H1 (cell line): ENCODE measurements around the gene C22orf39. TPM values are rescaled to one million over a fixed set of nuclear protein-coding genes. Genes with fewer than 3 reads are reported as not detected.

Experiments used
- CTCF ChIA-PET: fragments of 300-600 bp; sonication (Branson Sonifier 250); formaldehyde crosslinking; loops from one replicate; lab custom pipeline; 2021; ENCODE audit not compliant: partially characterized antibody; lab: Charles Lee
- POLR2A ChIA-PET: fragments of 300-600 bp; sonication (Branson Sonifier 250); formaldehyde crosslinking; loops from one replicate; lab custom pipeline; 2021; ENCODE audit warnings: inconsistent platforms; ENCODE audit not compliant: partially characterized antibody; lab: Charles Lee
- DNase-seq, 2 experiments: peaks; one replicate each; pipeline versions ENCODE4 v3.0.0 to v3.0.0-alpha.2; 2010 to 2022; ENCODE audit warnings: low spot score in 2 of 2, low read depth in 1 of 2, mixed read lengths in 1 of 2
- FAIRE-seq: peaks from 2 replicates; lab custom pipeline; 2011; peaks lifted over from hg19 to GRCh38; lab: Jason Lieb, UNC
- H2AFZ ChIP-seq: 2 replicates; pipeline ENCODE4 v1.8.1; 2012; ENCODE audit warnings: low read length, inconsistent platforms
- H2AK5ac ChIP-seq: 2 replicates; pipeline ENCODE4 v1.6.1; 2013; ENCODE audit warnings: low read depth, low read length
- H2BK120ac ChIP-seq: replicated peaks from 2 replicates; pipeline ENCODE3; 2013; ENCODE audit warnings: low read depth, low read length, inconsistent platforms
- H2BK12ac ChIP-seq: 2 replicates; pipeline ENCODE4 v1.6.1; 2013; ENCODE audit warnings: low read depth, low read length
- H2BK15ac ChIP-seq: 2 replicates; pipeline ENCODE4 v1.6.1; 2013; ENCODE audit warnings: low read length
- H2BK20ac ChIP-seq: 2 replicates; pipeline ENCODE4 v1.6.1; 2013; ENCODE audit warnings: low read length
- H2BK5ac ChIP-seq: 2 replicates; pipeline ENCODE4 v1.6.1; 2013; ENCODE audit warnings: low read depth, low read length
- H3K14ac ChIP-seq: 2 replicates; pipeline ENCODE4 v1.6.1; 2013; ENCODE audit warnings: inconsistent platforms; ENCODE audit not compliant: insufficient read length
- H3K18ac ChIP-seq: 2 replicates; pipeline ENCODE4 v1.6.1; 2013; ENCODE audit warnings: low read length; ENCODE audit errors: extremely low read depth
- H3K23ac ChIP-seq: 2 replicates; pipeline ENCODE4 v1.6.1; 2013; ENCODE audit warnings: inconsistent platforms; ENCODE audit not compliant: insufficient read length
- H3K23me2 ChIP-seq: 2 replicates; pipeline ENCODE4 v1.6.1; 2013; ENCODE audit warnings: low read depth, low read length
- H3K27ac ChIP-seq: 2 replicates; pipeline ENCODE4 v1.6.1; 2011; ENCODE audit warnings: low read depth, low read length, inconsistent platforms
- H3K27me3 ChIP-seq, 4 experiments: replicated peaks in 1 of 4; 1 replicate in 1 of 4; 2 replicates in 3 of 4; pipeline versions ENCODE4 v1.6.1 to v1.8.1; 2011 to 2013; ENCODE audit warnings: low read length in 3 of 4, mild to moderate bottlenecking in 3 of 4, inconsistent platforms in 2 of 4, mixed read lengths in 2 of 4, moderate library complexity in 1 of 4; ENCODE audit not compliant: control insufficient read depth in 3 of 4, insufficient read depth in 3 of 4; ENCODE audit errors: extremely low read depth in 1 of 4
- H3K36me3 ChIP-seq, 4 experiments: 2 replicates each; pipeline versions ENCODE4 v1.6.1 to v1.8.1; 2011 to 2013; ENCODE audit warnings: mild to moderate bottlenecking in 4 of 4, low read length in 3 of 4, moderate library complexity in 2 of 4, control low read depth in 1 of 4, inconsistent platforms in 1 of 4; ENCODE audit not compliant: insufficient read depth in 4 of 4, control insufficient read depth in 2 of 4
- H3K4ac ChIP-seq: replicated peaks from 2 replicates; pipeline ENCODE3; 2013; ENCODE audit warnings: low read length, low read depth, mixed read lengths, inconsistent platforms; ENCODE audit not compliant: insufficient read length
- H3K4me1 ChIP-seq, 4 experiments: replicated peaks in 1 of 4; 1 replicate in 1 of 4; 2 replicates in 3 of 4; pipeline versions ENCODE4 v1.6.1 to v1.8.1; 2011 to 2013; ENCODE audit warnings: low read length in 3 of 4, inconsistent platforms in 2 of 4, mixed read lengths in 1 of 4; ENCODE audit not compliant: insufficient read depth in 4 of 4, control insufficient read depth in 3 of 4
- H3K4me2 ChIP-seq, 2 experiments: 2 replicates each; pipeline versions ENCODE4 v1.6.1 to v1.8.1; 2011 to 2013; ENCODE audit warnings: low read depth in 2 of 2, low read length in 2 of 2, control low read depth in 1 of 2, inconsistent platforms in 1 of 2, mild to moderate bottlenecking in 1 of 2; ENCODE audit not compliant: insufficient read depth in 1 of 2
- H3K4me3 ChIP-seq, 4 experiments: fragments of 200-600, 300-600 bp in 1 of 4; sonication (generic), shearing (Covaris generic), sonication (Bioruptor Twin) in 1 of 4; 2 replicates each; pipeline versions ENCODE4 v1.5.1 to v1.8.1; 2011 to 2016; ENCODE audit warnings: low read length in 4 of 4, low read depth in 3 of 4, control low read depth in 2 of 4, inconsistent platforms in 2 of 4, mild to moderate bottlenecking in 2 of 4, mixed read lengths in 1 of 4, moderate library complexity in 1 of 4; ENCODE audit not compliant: insufficient read depth in 2 of 4; ENCODE audit errors: extremely low read depth in 1 of 4
- H3K56ac ChIP-seq: replicated peaks from 2 replicates; pipeline ENCODE3; 2013; ENCODE audit warnings: low read depth, mild to moderate bottlenecking, mixed read lengths, low read length, inconsistent platforms; ENCODE audit not compliant: insufficient read length
- H3K79me1 ChIP-seq: 2 replicates; pipeline ENCODE4 v1.6.1; 2013; ENCODE audit warnings: low read depth, low read length, control low read depth
- H3K79me2 ChIP-seq, 2 experiments: 2 replicates each; pipeline versions ENCODE4 v1.6.1 to v1.8.1; 2012 to 2013; ENCODE audit warnings: low read length in 2 of 2, mild to moderate bottlenecking in 2 of 2, inconsistent platforms in 1 of 2; ENCODE audit not compliant: insufficient read depth in 2 of 2, control insufficient read depth in 1 of 2
- H3K9ac ChIP-seq, 4 experiments: replicated peaks in 1 of 4; 1 replicate in 1 of 4; 2 replicates in 3 of 4; pipeline versions ENCODE4 v1.6.1 to v1.8.1; 2011 to 2013; ENCODE audit warnings: low read depth in 3 of 4, low read length in 3 of 4, control low read depth in 2 of 4, mild to moderate bottlenecking in 2 of 4, moderate library complexity in 2 of 4, inconsistent platforms in 1 of 4; ENCODE audit errors: extremely low read depth in 1 of 4
- H3K9me3 ChIP-seq, 2 experiments: 2 replicates each; pipeline versions ENCODE4 v1.6.1 to v1.8.1; 2012 to 2013; ENCODE audit warnings: mild to moderate bottlenecking in 2 of 2, moderate library complexity in 2 of 2, control low read depth in 1 of 2, inconsistent platforms in 1 of 2, low read depth in 1 of 2, low read length in 1 of 2, mixed read lengths in 1 of 2; ENCODE audit not compliant: insufficient read depth in 2 of 2
- H4K20me1 ChIP-seq, 2 experiments: replicated peaks in 1 of 2; 2 replicates each; pipeline versions ENCODE3 to v1.8.1; 2011 to 2013; ENCODE audit warnings: inconsistent platforms in 2 of 2, low read length in 2 of 2, mild to moderate bottlenecking in 1 of 2; ENCODE audit not compliant: insufficient read depth in 2 of 2, control insufficient read depth in 1 of 2
- H4K5ac ChIP-seq: 2 replicates; pipeline ENCODE4 v1.6.1; 2013; ENCODE audit warnings: low read length, low read depth, mixed read lengths, inconsistent platforms; ENCODE audit not compliant: insufficient read length
- H4K8ac ChIP-seq: 2 replicates; pipeline ENCODE4 v1.8.0; 2013; ENCODE audit warnings: mild to moderate bottlenecking, moderate library complexity, low read length, inconsistent platforms; ENCODE audit not compliant: insufficient read depth; ENCODE audit errors: extremely low read depth
- H4K91ac ChIP-seq: replicated peaks from 2 replicates; pipeline ENCODE3; 2013; ENCODE audit warnings: low read length, mixed read lengths, inconsistent platforms; ENCODE audit not compliant: insufficient read length
- CREB1 ChIP-seq: IDR thresholded peaks from 2 replicates; pipeline ENCODE4 v1.6.1; 2012; ENCODE audit warnings: inconsistent platforms
- GABPA ChIP-seq: IDR thresholded peaks from 2 replicates; pipeline ENCODE4 v1.6.1; 2011; ENCODE audit warnings: mild to moderate bottlenecking, low read length, moderate library complexity, borderline replicate concordance; ENCODE audit not compliant: insufficient read depth
- JUN ChIP-seq: IDR thresholded peaks from 2 replicates; pipeline ENCODE4 v1.6.1; 2011; ENCODE audit warnings: low read depth, mild to moderate bottlenecking, improper control_type of control experiment, low read length
- KDM5A ChIP-seq: fragments of 200-600 bp; IDR thresholded peaks from 2 replicates; pipeline ENCODE4 v1.7.1; 2012; ENCODE audit warnings: mild to moderate bottlenecking, low read length, inconsistent platforms, mixed read lengths
- RAD21 ChIP-seq, 2 experiments: IDR thresholded peaks in 1 of 2; conservative IDR thresholded peaks in 1 of 2; 2 replicates each; pipeline ENCODE4 v1.6.1; 2011; ENCODE audit warnings: low read depth in 2 of 2, low read length in 2 of 2, improper control_type of control experiment in 1 of 2, inconsistent platforms in 1 of 2, mild to moderate bottlenecking in 1 of 2, moderate library complexity in 1 of 2
- RNF2 ChIP-seq: fragments of 200-900, 300-1000 bp; sonication (generic); IDR thresholded peaks from 2 replicates; pipeline ENCODE4 v1.7.1; 2016; ENCODE audit warnings: borderline replicate concordance, low read depth, mild to moderate bottlenecking, antibody characterized with exemption, low read length; ENCODE audit not compliant: poor library complexity, severe bottlenecking; ENCODE audit errors: missing control alignments
- SIRT6 ChIP-seq: IDR thresholded peaks from one replicate; pipeline ENCODE4 v1.7.1; 2012; ENCODE audit warnings: low read length, inconsistent platforms
- SP2 ChIP-seq: IDR thresholded peaks from 2 replicates; pipeline ENCODE4 v1.6.1; 2012; ENCODE audit warnings: mild to moderate bottlenecking, low read length, inconsistent platforms
- SRF ChIP-seq: IDR thresholded peaks from 2 replicates; pipeline ENCODE4 v1.6.1; 2011; ENCODE audit warnings: mild to moderate bottlenecking, low read depth, low read length, moderate library complexity
- TAF1 ChIP-seq: IDR thresholded peaks from 2 replicates; pipeline ENCODE4 v1.6.1; 2011; ENCODE audit warnings: mild to moderate bottlenecking, low read depth, low read length
- TEAD4 ChIP-seq: IDR thresholded peaks from 2 replicates; pipeline ENCODE4 v1.6.1; 2012; ENCODE audit warnings: low read depth, low read length, inconsistent platforms, mixed read lengths
- YY1 ChIP-seq: IDR thresholded peaks from 2 replicates; pipeline ENCODE4 v1.6.1; 2011; ENCODE audit warnings: low read depth, mild to moderate bottlenecking, low read length
- ZNF274 ChIP-seq: IDR thresholded peaks from 2 replicates; pipeline ENCODE4 v1.7.0; 2012; ENCODE audit warnings: low read length, borderline replicate concordance; ENCODE audit errors: extremely low read depth
- WGBS, 2 experiments: shearing (Covaris generic) in 1 of 2; methylation state at CpG; one replicate each; pipeline versions ENCODE4 v1.1.6 to v1.1.7; 2013 to 2015; ENCODE audit warnings: low lambda C conversion rate in 2 of 2, mixed read lengths in 2 of 2, inconsistent platforms in 1 of 2, low coverage in 1 of 2, missing lambda C conversion rate in 1 of 2; ENCODE audit not compliant: insufficient replicate concordance in 2 of 2, insufficient coverage in 1 of 2, insufficient read length in 1 of 2; ENCODE audit errors: extremely low coverage in 1 of 2, missing lambda C conversion rate in 1 of 2; 5-methylcytosine and 5-hydroxymethylcytosine counted together
- polyA plus RNA-seq, 7 experiments: library from polyadenylated mRNA; depleted of rRNA in 3 of 7; stranded (reverse) in 5 of 7; unstranded in 2 of 7; fragments of >200 nt in 5 of 7; fragments of 200-250 nt in 2 of 7; gene quantifications; 1 replicate in 5 of 7; 2 replicates in 1 of 7; 4 replicates in 1 of 7; pipeline versions ENCODE4 v1.2.1 to v1.2.3, GENCODE V29; 2011 to 2013; ENCODE audit warnings: missing spikeins in 2 of 7, mixed read lengths in 2 of 7
- total RNA-seq: library from RNA; stranded (reverse); fragmentation: NEBNext Ultra II Directional; extraction: Animal tissue kit (Norgen Biotek cat#: 25700); gene quantifications from 2 replicates; pipeline ENCODE4 v1.2.1, GENCODE V29; 2021

C22orf39 gene
- total and polyA plus RNA-seq, 2 of the 8 experiments (the other 6 are each of a cell fraction or from before 2014, with no cell fraction given): 22.7 to 27.7 TPM

DNA sequence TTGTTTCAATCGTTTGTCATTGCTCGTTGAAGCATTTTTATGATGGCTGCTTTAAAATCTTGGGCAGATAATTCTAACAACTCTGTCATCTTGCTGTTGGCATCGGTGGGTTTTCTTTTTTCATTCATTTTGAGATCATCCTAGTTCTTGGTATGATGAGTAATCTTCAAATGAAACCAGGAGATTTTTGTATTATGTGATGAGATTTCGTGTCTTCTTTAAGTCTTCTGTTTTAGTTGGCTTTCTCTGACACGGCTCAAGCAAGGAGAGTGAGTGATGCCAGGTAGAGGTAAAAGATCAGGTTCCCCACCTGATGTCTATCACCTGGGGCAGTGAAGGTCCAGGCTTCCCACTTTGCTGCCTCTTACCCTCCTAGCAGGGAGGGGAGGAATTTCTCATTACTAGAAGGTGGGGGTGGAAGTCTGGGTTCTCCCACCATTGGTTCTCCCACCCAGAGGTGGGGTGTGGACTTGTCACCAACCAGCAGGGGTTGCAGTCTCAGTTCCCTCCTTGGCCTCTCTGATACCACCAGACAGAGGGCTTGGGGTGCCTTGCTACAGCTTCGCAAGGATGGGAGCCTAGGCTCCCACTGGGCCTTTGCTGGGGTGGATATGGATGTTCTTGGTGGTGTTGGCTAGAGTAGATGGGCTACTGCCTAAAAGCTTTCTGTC, 45.1 kb upstream of the C22orf39 start:
- H3K9me3 ChIP-seq: no peaks in the 10 kb centered on the region
- H3K4me2 ChIP-seq: no peak overlapping the region
- no peak overlapping the region for H2BK12ac ChIP-seq
- H2BK5ac ChIP-seq: no peak overlapping the region
- no peaks in the 10 kb centered on the region for H3K79me2 ChIP-seq
- no peak overlapping the region for H3K4me3 ChIP-seq
- 86% methylated on average over 6 of the region's 6 CpGs; no CpG with 5 or more reads in 1 of the 2 experiments for WGBS, 2 experiments
- no peaks in the 10 kb centered on the region for H3K4me1 ChIP-seq
- ChIA-PET POLR2A (interaction anchor here (0.6 to 1.5 kb wide), 2 partner anchors 10 to 96 kb away, joined by 3 to 5 read pairs; no protein-coding TSS in a partner anchor), CTCF (interaction anchor here (1.2 to 1.8 kb wide), 2 partner anchors 10 to 152 kb away, joined by 3 to 6 read pairs; no protein-coding TSS in a partner anchor)
- no peak overlapping the region for H2AK5ac ChIP-seq
- no peak overlapping the region for H3K4ac ChIP-seq
- no peak overlapping the region for H3K9ac ChIP-seq
- no peak overlapping the region for H2AFZ ChIP-seq
- no peak overlapping the region for H4K8ac ChIP-seq
- no peak overlapping the region for H3K27ac ChIP-seq
- no peak overlapping the region for H2BK120ac ChIP-seq
- DNase-seq: no peak
- no peak overlapping the region for H4K5ac ChIP-seq
- no peak overlapping the region for H3K18ac ChIP-seq
- no peaks in the 10 kb centered on the region; the same call in 1 of the 2 replicates for H3K79me1 ChIP-seq
- H3K23ac ChIP-seq: no peak overlapping the region
- H4K91ac ChIP-seq: no peak overlapping the region
- H3K27me3 ChIP-seq: no peaks in the 10 kb centered on the region
- FAIRE-seq: no peak
- no peak overlapping the region for H3K56ac ChIP-seq
- H3K36me3 ChIP-seq: peaks cover 9 to 55% (median 28%) of the 10 kb centered on the region in 4 experiments
- no peak overlapping the region for H2BK20ac ChIP-seq
- no peak overlapping the region for H3K14ac ChIP-seq
- no peak overlapping the region for H2BK15ac ChIP-seq
- no peaks in the 10 kb centered on the region for H3K23me2 ChIP-seq
- H4K20me1 ChIP-seq: peaks cover 3 to 5% of the 10 kb centered on the region in 2 experiments
- TF ChIP-seq RAD21 (IDR thresholded peaks at IDR 0.05 in 1 of 2, conservative IDR thresholded peaks at IDR 0.05 in 1 of 2; ENCODE audit: low read depth in 2 of 2, low read length in 2 of 2) (no peak), ZNF274 (no peak), SIRT6 (no peak), TAF1 (no peak), SP2 (no peak), CREB1 (no peak), JUN (no peak), SRF (no peak), GABPA (no peak), RNF2 (no peak), TEAD4 (no peak), KDM5A (no peak), YY1 (no peak)
